HS-5 (cell line): ENCODE data around the gene UNC13C.

Source experiments
- DNase-seq: peaks from one replicate; pipeline ENCODE4 v3.0.0-alpha.2; 2012; ENCODE audit warnings: low read depth

UNC13C gene

DNA sequence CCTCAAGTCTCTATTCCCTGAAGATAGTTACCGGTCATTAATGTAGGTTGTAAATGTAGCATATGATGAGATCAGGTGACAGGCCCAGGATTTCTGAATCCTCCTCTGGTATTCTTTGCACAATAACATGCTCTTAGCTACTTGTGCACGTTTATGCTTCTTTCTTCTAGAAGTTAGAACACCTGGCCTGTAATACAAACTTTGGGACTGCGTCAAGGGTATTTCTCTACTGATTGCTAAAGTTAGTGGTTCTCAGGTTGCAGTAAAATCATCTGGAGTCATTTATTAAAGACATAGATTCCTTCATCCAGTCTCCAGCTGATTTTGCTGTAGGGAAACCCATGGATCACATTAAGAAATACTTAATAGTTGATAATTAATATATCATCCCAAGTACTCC lies 48.0 kb downstream of the UNC13C start:
- DNase-seq = no peak

DNA sequence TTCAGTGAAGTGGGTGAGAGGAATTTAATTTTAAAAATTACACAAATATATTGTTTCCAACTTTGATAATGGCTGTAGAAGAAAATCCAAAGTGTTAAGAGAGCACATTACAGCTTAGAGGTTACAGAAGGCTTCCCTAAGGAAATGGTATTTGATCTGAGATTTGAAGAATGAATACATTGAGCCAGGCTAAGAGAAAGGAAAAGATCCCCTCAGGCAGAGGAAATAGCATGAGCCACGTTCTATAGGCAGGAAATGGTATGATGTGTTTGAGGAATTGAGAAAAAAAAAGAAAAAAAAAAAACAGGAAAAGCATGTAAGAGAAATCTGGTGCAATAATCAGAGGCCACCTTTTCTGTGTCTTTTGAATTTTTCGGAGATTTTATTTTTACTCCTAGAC lies 48.6 kb downstream of the UNC13C start:
- DNase-seq = no peak

DNA sequence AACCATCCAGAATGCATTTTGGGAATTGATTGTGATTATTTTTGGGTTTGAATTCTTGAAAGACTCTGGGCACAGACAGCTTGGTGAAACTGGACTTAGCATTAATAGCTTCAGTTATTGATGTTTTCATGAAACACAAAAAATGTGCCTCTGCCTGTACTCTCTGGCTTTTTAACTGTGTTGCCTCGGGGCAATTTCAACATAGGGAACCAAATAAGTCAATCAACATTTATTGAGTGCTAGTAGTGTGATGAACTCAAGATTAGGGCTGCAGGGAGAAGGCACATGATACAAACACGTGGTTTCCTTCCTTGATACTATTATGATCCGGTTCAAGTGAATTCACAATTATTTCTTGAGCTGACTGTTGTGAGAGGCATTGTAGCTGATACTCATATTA lies 50.8 kb downstream of the UNC13C start:
- no peak for DNase-seq

DNA sequence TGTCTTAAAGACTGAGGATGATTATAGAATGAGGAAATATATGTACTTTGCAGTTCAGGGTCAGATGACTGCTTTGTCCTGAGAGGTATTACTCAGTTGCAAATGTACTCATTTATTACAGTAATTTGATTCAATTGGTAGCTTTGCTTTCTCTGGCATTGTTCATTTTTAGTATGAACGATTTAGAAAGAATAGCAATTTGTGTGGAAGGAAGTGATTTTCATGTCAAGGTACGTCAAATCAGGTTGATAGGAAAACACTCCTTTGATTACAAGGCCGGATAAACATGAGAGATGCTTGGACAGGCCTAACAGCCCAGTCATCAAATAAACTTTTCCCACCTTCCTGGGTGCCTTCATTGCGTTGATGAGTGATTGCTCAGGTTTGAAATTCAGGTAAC lies 53.8 kb downstream of the UNC13C start:
- no peak for DNase-seq

DNA sequence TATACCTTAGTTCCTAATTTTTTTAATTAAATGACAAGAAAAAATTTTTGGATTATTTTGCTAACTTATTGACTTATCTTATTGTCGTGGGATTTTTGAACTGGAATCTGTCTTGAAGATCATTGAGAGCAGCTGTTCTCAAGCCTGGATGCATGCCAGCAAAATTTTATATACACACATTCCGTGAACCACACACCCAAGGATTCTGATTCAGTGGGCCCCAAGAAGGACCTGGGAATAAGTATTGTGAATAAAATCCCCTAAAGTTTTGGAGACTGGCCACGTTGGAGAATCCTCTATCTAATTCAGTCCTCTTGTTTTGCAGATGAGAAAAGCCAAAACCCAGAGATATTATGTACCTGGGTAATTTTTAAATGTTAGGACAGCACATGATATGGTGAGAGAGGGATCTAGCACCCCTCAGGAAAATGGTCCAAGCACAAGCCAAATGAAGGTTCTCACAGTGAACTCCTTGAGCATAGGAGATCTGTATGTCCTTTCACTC lies 55.2 kb downstream of the UNC13C start:
- DNase-seq = no peak

DNA sequence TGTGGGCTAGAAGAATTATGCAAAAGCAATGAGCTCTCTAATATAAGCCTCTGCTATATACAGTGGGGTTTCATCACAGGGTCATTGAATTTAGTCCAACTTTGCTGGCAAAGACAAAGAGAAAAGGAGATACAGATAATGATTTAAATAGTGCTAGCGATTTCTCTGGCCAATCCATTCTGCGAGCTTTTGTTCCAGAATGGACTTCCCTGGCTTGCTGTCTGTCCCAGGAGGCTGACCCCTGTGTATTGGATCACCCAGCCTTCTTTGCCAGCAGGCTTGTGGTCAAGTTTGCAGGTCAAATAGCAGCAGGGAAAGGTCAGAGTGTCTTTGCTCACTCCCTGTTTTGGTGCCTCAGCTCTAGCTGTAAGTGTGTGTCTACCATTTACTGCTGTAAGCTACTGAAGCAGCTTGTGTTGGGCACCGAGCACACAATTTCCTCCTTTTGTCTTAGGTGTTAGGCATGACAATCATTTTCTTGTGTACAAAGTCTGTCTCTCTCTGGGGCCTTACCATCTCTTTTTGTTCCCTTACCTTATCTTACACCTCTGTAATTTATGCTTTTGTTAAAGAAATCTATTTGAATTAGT lies 55.7 kb downstream of the UNC13C start:
- no peak for DNase-seq

DNA sequence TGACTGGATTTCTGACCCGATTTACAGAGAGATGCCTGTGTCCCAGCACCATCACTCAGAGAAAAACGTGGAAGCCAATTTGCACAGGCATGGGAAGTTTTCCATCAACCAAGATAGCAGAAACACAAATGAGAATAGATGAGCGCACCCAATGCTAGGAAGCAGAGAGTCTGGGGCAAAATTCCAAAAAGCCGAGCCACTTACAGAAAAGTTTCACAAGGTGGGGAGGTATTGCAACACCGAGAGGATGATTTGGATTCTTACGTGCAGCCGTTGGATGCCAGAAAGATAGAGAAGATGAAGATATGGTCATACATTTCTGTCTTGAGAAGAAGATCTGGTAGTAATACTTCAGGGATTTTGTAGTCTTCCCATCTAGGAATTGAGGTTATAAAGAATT lies 57.4 kb downstream of the UNC13C start:
- DNase-seq = no peak

DNA sequence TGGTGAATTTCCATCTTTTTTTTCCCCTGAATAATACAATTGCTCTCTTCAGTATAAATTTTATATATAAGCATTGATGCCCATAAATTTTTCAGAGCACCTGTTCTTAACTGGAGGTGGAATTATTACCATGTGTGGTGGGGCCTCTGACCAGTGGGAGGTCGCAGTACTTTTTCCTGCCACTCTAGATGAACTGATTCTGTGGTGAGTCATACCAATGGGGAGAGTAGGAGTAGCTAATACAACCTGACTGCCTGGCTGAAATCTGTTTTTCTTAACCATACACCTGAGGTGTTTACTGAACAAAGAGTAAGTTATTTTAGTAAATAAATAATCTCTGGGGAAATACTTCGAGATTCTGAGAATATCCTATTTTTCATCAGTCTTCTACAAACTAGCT lies 67.2 kb downstream of the UNC13C start:
- no peak for DNase-seq

DNA sequence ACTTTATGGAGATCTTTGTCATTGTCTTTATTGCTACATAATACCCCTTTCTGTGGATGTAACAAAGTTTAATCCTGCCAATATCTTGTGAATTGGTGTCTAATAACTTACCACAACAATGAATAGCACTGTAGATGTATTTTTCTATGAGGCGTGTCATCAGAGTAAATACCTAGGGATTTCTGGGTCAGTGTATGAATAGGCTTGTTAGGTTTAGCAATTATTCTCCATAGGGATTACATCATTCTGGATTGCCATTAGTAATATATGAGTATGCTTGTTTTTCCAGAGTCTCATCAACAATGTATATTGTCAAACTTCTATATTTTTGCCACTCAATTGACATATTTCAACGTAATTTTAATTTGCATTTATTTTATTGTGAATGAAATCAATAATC lies 67.9 kb downstream of the UNC13C start:
- no peak for DNase-seq

DNA sequence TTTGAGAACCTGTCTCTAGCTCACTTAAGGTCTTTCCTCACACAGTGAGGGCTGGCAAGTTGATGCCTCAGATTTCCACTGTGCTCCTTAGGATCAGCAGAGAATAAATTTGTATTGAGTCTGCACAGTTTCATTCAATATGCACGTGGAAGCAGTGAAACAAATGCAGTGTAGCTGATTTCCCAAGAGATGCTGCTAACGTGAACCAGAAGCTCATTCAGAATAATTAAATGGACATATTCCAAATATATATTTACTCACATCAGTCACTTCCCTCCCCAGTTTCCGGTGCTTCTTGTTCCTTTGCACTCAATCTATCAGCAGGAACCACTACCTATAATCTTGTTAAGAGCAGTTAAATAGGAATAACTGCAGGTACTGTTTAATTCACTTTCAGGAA lies 86.1 kb downstream of the UNC13C start:
- no peak for DNase-seq

DNA sequence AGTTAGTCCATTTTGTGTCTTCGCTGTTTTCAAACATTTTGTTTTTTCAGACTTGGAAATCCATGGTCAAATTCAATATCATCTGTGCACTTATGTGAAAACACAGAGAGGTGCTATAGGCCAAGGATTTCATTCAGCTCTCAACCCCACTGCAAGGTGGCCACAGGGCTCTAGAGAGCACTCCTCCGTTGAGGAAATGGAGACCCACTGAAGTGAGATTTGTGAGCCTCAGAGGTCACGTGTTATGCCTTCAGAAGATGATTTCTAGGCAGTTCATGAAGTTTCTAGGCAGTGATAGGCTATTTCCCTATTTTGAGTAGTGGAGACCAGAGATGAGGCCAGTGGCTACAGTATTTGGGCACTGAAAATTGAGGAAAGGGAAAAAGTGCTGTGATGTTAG lies 88.2 kb downstream of the UNC13C start:
- DNase-seq = no peak

DNA sequence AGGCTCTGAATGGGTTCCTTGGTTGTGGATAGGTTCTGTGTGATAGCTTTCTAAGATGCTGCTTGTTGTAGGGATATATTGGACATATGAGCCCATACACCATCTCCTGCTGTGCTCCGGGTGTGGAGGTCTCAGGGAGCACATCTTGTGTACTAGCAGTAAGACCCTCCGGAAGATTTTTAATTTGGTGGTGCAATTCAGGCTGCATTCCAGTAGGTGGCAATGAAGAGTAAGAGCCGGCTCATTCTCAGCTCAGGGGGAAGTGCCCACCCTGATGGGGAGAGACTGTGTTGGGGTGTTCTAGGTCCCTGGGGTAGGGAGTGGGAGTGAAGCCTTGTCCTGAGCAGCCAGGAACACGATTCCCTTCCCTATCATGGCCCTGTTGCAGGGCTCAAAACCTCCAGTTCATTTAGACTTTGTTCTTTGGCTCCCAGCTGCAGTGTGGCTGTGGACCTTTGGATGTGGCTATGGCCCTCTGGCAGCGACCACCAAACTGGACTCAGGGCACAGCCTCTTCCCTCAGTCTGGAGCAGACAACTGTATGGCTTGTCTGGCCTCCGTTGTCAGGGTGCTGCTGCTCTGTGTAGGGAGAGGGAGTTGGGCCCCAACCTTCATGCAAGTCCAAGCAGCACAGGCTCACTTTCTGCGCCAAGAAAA lies 104.7 kb downstream of the UNC13C start:
- DNase-seq = no peak

DNA sequence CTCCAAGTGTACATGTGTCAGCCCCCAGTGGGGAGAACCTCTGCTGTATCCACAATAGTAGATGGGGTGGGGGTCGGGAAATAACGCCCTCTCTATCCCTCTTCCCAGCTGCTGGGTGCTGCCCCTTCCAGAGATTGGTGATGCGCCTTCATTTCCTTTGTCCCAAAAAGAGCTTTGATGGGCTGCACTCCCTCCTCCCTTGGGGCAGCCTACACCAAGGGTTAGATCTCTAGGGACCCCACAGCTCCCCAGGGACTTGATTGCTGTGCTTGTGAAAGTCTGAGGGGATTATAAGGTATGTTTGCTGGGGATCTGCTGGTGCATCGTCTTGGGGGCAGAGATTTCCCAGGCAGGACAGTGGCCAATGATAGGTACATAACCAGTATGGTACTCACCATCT lies 105.3 kb downstream of the UNC13C start:
- DNase-seq = no peak

DNA sequence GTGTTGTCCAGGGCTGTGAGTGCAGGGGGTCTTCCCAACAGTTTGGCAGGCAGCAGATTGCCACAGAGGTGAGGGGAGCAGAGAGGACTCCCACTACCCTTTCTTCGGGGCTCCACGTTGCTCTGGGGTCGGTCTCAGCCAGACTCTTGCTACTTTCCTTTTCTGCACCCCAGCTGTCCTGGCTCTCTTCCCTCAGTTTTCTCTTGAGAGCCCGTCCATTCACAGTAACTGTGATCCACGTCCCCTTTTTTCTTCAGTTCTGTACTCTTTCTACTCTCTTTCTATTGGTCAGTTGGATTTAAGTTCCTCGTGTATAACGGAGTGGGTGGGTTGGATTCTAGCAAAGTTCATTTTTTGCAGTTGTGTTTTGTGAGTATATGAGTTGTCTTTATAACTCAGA lies 105.8 kb downstream of the UNC13C start:
- DNase-seq = no peak

DNA sequence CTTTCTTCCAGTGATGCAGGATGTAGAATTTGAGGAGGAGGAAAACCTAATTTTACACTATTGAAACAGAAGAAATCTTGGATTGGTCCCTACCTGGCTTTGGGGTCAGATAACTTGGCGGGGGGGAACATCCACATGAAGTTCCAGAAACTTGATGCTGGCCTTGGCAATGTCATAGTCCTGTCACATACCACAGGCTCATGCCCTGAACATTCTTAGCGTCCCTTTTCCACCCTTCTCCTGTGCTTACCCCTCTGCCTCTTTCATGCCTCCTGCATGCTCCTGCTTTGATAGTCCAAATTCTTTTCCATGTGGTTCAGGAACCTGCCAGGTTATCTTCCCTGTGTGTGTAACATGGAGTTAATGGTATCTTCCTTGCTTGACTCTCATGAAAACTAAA lies 110.6 kb downstream of the UNC13C start:
- no peak for DNase-seq

DNA sequence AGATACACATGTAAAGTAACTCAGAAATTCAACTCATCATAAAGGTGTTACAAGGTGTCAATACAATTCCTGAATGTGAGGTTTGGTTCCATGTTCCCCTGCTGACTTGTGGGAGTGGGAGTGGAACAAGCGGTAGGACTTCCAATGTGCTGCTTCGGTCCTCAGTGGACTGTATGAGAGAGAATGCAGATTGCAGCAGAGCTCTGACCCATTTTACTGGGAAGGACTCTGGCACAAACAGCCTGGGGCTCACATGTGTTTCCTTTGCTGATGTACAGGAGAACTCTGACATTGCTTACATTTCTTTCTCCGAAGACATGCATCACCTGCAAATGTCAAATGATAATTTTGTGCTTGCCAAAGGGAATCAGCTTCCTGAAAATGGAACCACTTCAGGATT lies 111.5 kb downstream of the UNC13C start:
- no peak for DNase-seq

DNA sequence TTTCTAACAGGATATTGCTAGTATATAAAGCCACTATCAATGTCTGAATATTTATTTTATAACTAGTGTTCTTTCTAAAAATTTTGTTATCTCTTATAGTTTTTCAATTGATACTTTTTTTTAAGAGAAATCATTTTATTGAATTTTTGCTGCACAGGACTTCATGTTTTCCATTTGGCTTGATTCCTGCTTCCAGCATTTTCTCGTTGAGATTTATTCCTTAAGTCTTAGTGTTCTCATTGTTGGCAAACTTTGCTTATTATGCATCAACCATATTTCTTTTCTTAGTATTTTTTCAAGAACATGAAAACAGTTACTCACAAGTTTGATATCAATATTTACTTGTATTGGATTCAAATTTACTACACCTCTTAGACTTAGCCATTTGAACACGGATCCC lies 113.4 kb downstream of the UNC13C start:
- DNase-seq = no peak

DNA sequence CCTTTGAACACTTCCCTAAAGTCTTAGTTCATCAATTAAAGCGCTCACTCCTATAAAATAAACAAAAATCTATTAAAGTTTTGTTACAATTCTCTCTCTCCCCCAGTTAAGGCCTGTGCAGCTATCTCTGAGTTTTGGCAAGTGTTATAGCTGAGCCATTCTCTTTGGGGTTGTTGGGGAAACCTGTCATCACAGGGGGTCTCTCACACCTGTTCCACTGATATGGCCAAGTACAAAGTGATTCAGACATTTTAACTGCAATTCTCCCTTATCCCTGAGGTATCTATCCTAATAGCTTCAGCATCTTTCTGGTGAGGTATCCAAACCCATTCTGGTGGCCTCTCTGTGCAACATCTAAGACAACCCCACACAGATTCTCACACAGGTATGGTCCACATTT lies 116.4 kb downstream of the UNC13C start:
- DNase-seq = no peak

DNA sequence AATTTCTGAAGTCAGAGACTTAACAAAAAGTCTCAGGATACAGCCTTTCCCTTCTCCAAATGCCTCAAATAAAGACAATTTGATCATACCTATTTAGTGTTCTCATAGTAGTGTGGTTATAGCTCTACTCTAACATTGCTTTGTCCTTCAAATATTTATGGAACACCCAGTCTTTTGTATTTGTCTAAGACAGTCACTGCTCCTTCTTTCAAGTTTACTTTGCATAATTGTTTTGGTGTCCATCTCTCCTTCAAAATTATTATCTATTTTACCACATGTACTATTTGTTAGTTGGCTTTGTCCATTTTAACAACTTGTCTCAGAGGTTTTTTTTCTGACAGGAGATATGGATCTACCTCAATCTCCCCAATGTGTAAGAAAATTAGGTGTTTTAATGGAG lies 118.8 kb downstream of the UNC13C start:
- DNase-seq = no peak

DNA sequence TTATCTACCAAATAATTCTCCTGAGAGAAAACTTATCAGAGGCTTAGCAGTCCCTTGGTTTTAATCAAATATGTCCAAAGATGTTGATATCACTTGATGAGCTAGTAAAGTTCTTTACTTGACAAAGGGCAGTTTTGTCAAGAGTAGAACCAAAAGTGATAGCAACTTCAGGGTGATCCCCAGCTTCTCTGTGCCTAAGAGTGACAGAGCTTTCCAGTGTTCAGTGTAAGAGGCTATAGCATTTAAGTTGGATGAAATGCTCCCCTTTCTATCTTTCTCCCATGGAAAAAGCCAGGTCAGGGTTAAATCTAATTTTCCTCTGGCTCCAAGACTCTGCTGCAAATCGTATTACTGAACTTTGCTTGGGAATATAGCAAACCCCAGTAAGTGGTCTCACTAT lies 120.8 kb downstream of the UNC13C start:
- DNase-seq = no peak

DNA sequence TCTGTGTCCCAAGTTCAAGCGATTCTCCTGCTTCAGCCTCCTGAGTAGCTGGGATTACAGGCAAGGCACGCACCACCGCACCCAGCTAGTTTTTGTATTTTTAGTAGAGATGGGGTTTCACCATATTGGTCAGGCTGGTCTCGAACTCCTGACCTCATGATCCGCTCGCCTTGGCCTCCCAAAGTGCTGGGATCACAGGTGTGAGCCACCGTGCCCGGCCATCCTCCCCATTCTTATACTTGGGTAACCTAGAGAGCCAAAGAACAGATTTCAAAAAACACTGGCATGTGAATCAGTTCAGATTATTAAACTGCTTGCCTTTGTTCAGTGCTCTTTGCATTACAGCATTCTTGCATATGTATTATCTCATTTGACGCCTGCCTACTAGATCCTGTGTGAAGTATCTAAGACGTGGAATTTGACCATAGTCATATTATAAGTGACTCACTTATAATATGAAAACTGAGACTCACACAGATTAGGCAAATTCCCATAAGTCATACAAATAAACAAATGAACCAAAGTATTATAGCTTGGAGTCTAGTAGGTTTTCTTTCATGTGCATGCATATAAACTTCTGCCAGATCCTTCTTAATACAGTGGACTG lies 123.5 kb downstream of the UNC13C start:
- DNase-seq = no peak

DNA sequence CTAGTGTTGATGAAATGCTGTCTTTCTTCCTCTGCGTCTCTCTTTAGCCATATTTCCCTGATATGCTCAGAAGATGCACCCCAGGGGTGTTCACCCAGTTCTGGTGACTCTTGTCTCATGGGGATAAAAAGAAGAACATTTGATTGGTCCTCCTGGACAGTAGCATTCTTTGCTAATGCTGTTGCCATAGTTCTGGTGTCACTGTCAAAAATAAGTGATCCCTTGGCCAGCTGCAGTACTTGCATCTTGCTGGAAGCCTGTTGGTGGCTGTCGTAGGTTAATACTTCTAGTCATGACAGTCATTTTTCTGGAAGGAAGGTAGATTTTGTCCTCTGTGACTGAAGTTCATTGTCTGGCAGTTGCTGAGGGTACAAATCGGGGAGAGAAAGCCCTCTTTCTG lies 124.5 kb downstream of the UNC13C start:
- DNase-seq = no peak

DNA sequence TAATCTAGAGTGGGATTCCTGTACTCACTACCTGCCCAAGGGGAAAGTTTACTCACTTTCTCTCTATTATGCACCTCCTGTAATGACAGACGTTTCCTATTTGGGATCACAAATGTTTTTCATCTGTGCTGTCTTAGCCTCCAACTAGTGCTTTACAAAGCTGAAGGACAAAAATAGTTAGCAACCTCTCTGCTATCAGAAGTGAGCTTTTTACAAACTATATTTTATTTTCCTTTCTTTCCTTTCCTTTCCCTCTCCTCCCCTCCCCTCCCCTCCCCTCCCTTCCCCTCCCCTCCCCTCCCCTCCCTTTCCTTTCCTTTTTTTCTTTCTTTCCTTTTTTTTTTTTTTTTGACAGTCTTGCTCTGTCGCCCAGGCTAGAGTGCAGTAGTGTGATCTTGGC lies 130.8 kb downstream of the UNC13C start:
- DNase-seq = no peak

DNA sequence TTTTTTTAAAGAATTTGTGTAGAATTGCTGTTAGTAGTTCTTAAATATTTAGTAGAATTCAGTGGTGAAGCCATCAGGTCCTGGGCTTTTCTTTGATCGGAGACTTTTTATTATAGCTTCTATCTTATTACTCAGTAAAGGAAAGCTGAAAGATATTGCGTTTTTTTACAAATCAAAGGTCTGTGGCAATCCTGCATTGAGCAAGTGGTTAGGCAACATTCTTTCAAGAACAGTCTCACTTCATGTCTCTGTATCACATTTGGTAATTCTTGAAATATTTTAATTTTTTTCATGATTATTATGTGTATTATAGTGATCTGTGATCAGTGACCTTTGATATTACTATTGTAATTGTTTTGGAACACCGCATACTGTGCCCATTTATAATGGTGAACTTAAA lies 140.8 kb downstream of the UNC13C start:
- DNase-seq = no peak
